ENCODE data around the gene CEND1.

CEND1 gene

GRCh38 chr11:809287-810039 lies 19.6 kb upstream of the CEND1 start, which contains the start of gene RPLP2:
Gene RPLP2 (plus strand): TSS chr11:809967. CDS start chr11:810235, 268 bp downstream.
- H3K4me1 Mint-ChIP-seq (ENCODE audit: low read depth), result peaks cover 31% of the 10 kb centered on the region
- peak within 1 kb of the TSS; percentile 97 for H3K27ac Mint-ChIP-seq
- no peaks in the 10 kb centered on the region for H3K27me3 Mint-ChIP-seq
- H3K9me3 Mint-ChIP-seq, result no peaks in the 10 kb centered on the region
- H3K4me3 Mint-ChIP-seq, result peak within 1 kb of the TSS; percentile 96
- peaks cover 37% of the 10 kb centered on the region for H3K36me3 Mint-ChIP-seq (ENCODE audit: low read depth)

GRCh38 chr11:808427-809286 lies 18.8 kb upstream of the CEND1 start:
- no peaks in the 10 kb centered on the region for H3K9me3 Mint-ChIP-seq
- peaks cover 37% of the 10 kb centered on the region for H3K4me1 Mint-ChIP-seq (ENCODE audit: low read depth)
- H3K27me3 Mint-ChIP-seq, result no peaks in the 10 kb centered on the region
- peak overlapping the region; percentile 96 for H3K4me3 Mint-ChIP-seq
- peaks cover 34% of the 10 kb centered on the region for H3K36me3 Mint-ChIP-seq (ENCODE audit: low read depth)
- H3K27ac Mint-ChIP-seq, result peak overlapping the region; percentile 97

GRCh38 chr11:804599-804964 lies 14.7 kb upstream of the CEND1 start:
- H3K27me3 Mint-ChIP-seq, result no peaks in the 10 kb centered on the region
- peaks cover 26% of the 10 kb centered on the region for H3K4me1 Mint-ChIP-seq (ENCODE audit: low read depth)
- H3K9me3 Mint-ChIP-seq, result no peaks in the 10 kb centered on the region
- peak overlapping the region; percentile 63 for H3K27ac Mint-ChIP-seq
- no peaks in the 10 kb centered on the region for H3K36me3 Mint-ChIP-seq (ENCODE audit: low read depth)
- peak overlapping the region; percentile 80 for H3K4me3 Mint-ChIP-seq

GRCh38 chr11:803770-804598 lies 14.1 kb upstream of the CEND1 start:
- Mint-ChIP-seq H3K9me3 (no peaks in the 10 kb centered on the region), H3K4me3 (peak overlapping the region; percentile 80), H3K36me3 (ENCODE audit: low read depth) (no peaks in the 10 kb centered on the region), H3K27ac (peak overlapping the region; percentile 63), H3K27me3 (no peaks in the 10 kb centered on the region), H3K4me1 (ENCODE audit: low read depth) (peaks cover 25% of the 10 kb centered on the region)

- Mint-ChIP-seq H3K4me1 (ENCODE audit: low read depth) (peaks cover 19% of the 10 kb centered on the region), H3K27ac (no peak overlapping the region), H3K9me3 (no peaks in the 10 kb centered on the region), H3K36me3 (ENCODE audit: low read depth) (no peaks in the 10 kb centered on the region), H3K27me3 (no peaks in the 10 kb centered on the region), H3K4me3 (no peak overlapping the region)
Measured at GRCh38 chr11:803467-803742, 13.5 kb upstream of the CEND1 start.

- Mint-ChIP-seq H3K27me3 (no peaks in the 10 kb centered on the region), H3K4me1 (ENCODE audit: low read depth) (peaks cover 15% of the 10 kb centered on the region), H3K9me3 (no peaks in the 10 kb centered on the region), H3K36me3 (ENCODE audit: low read depth) (no peaks in the 10 kb centered on the region), H3K4me3 (no peak overlapping the region), H3K27ac (no peak overlapping the region)
Measured at GRCh38 chr11:802693-803466, 13.0 kb upstream of the CEND1 start.

DNA sequence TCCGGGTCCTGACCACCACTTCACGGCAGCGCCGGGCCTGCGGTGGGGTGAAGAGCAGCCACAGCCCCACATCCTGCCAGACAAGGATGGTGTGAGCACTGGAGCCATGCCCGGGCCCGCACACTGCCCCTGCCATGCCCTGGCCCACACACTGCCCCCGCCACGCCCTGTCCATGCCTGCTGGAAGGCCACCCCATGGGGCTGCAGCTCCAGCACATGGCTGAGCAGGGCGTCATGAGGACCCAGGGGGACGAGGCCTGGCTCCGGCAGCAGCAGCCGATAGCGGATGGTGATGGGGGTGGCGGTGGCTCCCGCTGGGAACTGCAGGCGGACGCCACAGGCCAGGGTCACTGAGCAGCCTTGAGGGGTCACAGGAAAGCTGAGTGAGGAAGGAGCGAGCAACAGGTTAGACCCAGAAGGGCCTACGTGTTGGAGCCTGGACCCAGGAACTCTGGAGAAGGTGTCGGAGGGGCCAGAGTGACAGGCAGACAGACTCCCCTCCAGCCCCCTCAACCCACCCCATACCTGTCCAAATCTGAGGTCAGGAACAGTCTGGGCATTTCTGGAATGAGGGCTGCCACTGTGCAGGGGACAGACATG lies 12.2 kb upstream of the CEND1 start:
- Mint-ChIP-seq H3K36me3 (ENCODE audit: low read depth) (no peaks in the 10 kb centered on the region), H3K4me3 (no peak overlapping the region), H3K9me3 (no peaks in the 10 kb centered on the region), H3K27me3 (no peaks in the 10 kb centered on the region), H3K4me1 (ENCODE audit: low read depth) (peaks cover 12% of the 10 kb centered on the region), H3K27ac (no peak overlapping the region)

GRCh38 chr11:801097-801780 lies 11.3 kb upstream of the CEND1 start:
- H3K27me3 Mint-ChIP-seq, result no peaks in the 10 kb centered on the region
- no peak overlapping the region for H3K27ac Mint-ChIP-seq
- peaks cover 18% of the 10 kb centered on the region for H3K4me1 Mint-ChIP-seq (ENCODE audit: low read depth)
- no peaks in the 10 kb centered on the region for H3K36me3 Mint-ChIP-seq (ENCODE audit: low read depth)
- H3K4me3 Mint-ChIP-seq, result no peak overlapping the region
- no peaks in the 10 kb centered on the region for H3K9me3 Mint-ChIP-seq

- Mint-ChIP-seq H3K4me1 (ENCODE audit: low read depth) (peaks cover 23% of the 10 kb centered on the region), H3K27ac (no peak overlapping the region), H3K27me3 (no peaks in the 10 kb centered on the region), H3K4me3 (no peak overlapping the region), H3K36me3 (ENCODE audit: low read depth) (no peaks in the 10 kb centered on the region), H3K9me3 (no peaks in the 10 kb centered on the region)
Measured at GRCh38 chr11:800473-800872, 10.6 kb upstream of the CEND1 start.

DNA sequence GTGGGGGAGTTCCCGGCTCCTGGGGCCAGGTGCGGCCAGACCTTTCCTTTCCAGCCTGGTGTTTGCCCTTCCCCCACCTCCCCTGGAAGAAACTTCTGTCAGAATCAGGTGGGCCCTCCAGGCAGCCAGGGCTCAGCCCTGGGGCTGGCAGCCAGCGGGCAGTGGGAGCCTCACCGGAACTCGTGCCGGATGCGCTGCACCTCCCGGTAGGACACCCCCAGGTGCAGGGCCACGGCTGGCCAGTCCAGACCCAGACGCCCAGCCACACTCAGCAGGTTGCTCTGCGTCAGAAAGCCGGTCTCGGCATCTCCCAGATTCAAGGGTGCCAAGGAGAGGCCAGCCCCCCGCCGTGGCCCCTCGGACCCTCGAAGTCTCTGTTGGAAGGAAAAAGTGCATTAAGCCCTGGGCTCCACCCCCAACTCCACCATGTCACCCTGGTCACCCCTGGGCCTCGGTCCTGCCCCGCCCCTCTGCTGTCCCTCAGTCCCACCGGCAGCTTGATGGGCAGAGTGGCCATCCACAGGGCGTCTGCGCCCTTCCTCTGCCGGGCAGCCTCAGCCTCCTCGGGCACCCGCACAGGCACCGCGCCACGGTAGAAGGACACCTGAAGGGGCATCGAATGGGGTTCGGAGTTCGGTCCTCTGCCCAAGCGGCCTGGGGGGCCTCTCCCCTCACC lies 9.9 kb upstream of the CEND1 start:
- Mint-ChIP-seq H3K4me3 (no peak overlapping the region), H3K36me3 (ENCODE audit: low read depth) (no peaks in the 10 kb centered on the region), H3K27me3 (no peaks in the 10 kb centered on the region), H3K27ac (no peak overlapping the region), H3K4me1 (ENCODE audit: low read depth) (peaks cover 23% of the 10 kb centered on the region), H3K9me3 (no peaks in the 10 kb centered on the region)

GRCh38 chr11:798093-798713 lies 8.3 kb upstream of the CEND1 start, which contains the start of gene SLC25A22:
Gene SLC25A22 (minus strand): TSS chr11:798281. CDS start chr11:795006, 3,275 bp downstream.
- peak within 1 kb of the TSS; percentile 71 for H3K27ac Mint-ChIP-seq
- no peaks in the 10 kb centered on the region for H3K36me3 Mint-ChIP-seq (ENCODE audit: low read depth)
- H3K9me3 Mint-ChIP-seq, result no peaks in the 10 kb centered on the region
- H3K27me3 Mint-ChIP-seq, result no peaks in the 10 kb centered on the region
- peaks cover 13% of the 10 kb centered on the region for H3K4me1 Mint-ChIP-seq (ENCODE audit: low read depth)
- H3K4me3 Mint-ChIP-seq, result peak within 1 kb of the TSS; percentile 87

- Mint-ChIP-seq H3K4me3 (peak overlapping the region; percentile 87), H3K4me1 (ENCODE audit: low read depth) (peaks cover 10% of the 10 kb centered on the region), H3K9me3 (no peaks in the 10 kb centered on the region), H3K36me3 (ENCODE audit: low read depth) (no peaks in the 10 kb centered on the region), H3K27ac (peak overlapping the region; percentile 71), H3K27me3 (no peaks in the 10 kb centered on the region)
Measured at GRCh38 chr11:797296-798092, 7.6 kb upstream of the CEND1 start.
